GF-D8 (cell line): Measurements from ENCODE around the gene NIN.

Experiments
- DNase-seq: peaks from one replicate; lab custom pipeline; 2025; lab: John Stamatoyannopoulos, UW

NIN gene

GRCh38 chr14:50830932-50831725, at the start of gene NIN:
TSS of gene NIN (minus strand) at chr14:50831162. CDS start at chr14:50822056, 9,106 bp downstream.
- DNase-seq: peak; percentile 51

GRCh38 chr14:50875359-50876070, 44.6 kb upstream of the NIN start:
- DNase-seq: no peak

GRCh38 chr14:50874757-50875156, 43.8 kb upstream of the NIN start:
- DNase-seq: no peak

GRCh38 chr14:50871914-50872732, 41.2 kb upstream of the NIN start, which contains the start of gene ABHD12B:
TSS of gene ABHD12B (plus strand) at chr14:50872053. CDS start at chr14:50872175, 122 bp downstream.
- no peak for DNase-seq

- DNase-seq: no peak
Measured at GRCh38 chr14:50871228-50871627, 40.3 kb upstream of the NIN start.

GRCh38 chr14:50865391-50866076, 34.6 kb upstream of the NIN start:
- peak; percentile 48 for DNase-seq

GRCh38 chr14:50864946-50865345, 34.0 kb upstream of the NIN start:
- no peak for DNase-seq

- no peak for DNase-seq
Measured at GRCh38 chr14:50864237-50864636, 33.3 kb upstream of the NIN start.

GRCh38 chr14:50862036-50862570, 31.1 kb upstream of the NIN start:
- no peak for DNase-seq

- peak; percentile 30 for DNase-seq
Measured at GRCh38 chr14:50860478-50861086, 29.6 kb upstream of the NIN start.

GRCh38 chr14:50859296-50859624, 28.3 kb upstream of the NIN start:
- DNase-seq: no peak

GRCh38 chr14:50856660-50857059, 25.7 kb upstream of the NIN start:
- no peak for DNase-seq

- DNase-seq: no peak
Measured at GRCh38 chr14:50855558-50855957, 24.6 kb upstream of the NIN start.

GRCh38 chr14:50854521-50854920, 23.6 kb upstream of the NIN start:
- DNase-seq: peak; percentile 41

- DNase-seq: no peak
Measured at GRCh38 chr14:50853891-50854290, 22.9 kb upstream of the NIN start.

- no peak for DNase-seq
Measured at GRCh38 chr14:50846226-50846880, 15.4 kb upstream of the NIN start.

GRCh38 chr14:50845166-50845565, 14.2 kb upstream of the NIN start:
- DNase-seq: no peak

GRCh38 chr14:50844391-50844790, 13.4 kb upstream of the NIN start:
- DNase-seq: no peak

- no peak for DNase-seq
Measured at GRCh38 chr14:50839691-50840090, 8.7 kb upstream of the NIN start.

- DNase-seq: no peak
Measured at GRCh38 chr14:50839048-50839447, 8.1 kb upstream of the NIN start.
